Measurements from ENCODE around the gene PIGZ.
A peak's percentile ranks its signal among the peaks of the same experiment; 100 is the strongest.

The PIGZ gene

DNA sequence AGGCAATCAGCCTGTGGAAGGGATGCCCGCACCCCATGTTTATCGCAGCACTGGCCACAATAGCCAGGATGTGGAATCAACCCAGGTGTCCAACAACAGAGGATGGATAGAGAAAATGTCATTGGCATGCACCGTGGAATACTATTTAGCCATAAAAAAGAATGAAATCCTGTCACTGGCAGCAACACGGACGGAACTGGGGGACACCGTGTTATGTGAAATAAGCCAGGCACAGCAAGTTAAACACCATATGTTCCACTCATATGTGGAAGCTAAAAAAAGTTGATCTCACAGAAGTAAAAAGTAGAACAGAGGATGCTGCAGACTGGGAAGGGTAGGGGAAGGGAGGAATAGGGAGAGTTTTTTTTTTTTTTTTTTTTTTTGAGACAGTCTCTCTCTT lies 45.4 kb upstream of the PIGZ start:
- DNase-seq (ENCODE audit: low spot score): no peak
- Histone ChIP-seq H3K36me3 (ENCODE audit: low read depth) (no peaks in the 10 kb centered on the region), H3K4me3 (ENCODE audit: severe bottlenecking) (no peak overlapping the region), H3K27ac (ENCODE audit: poor library complexity, severe bottlenecking) (no peak overlapping the region), H3K4me1 (ENCODE audit: insufficient read depth, poor library complexity, severe bottlenecking) (no peaks in the 10 kb centered on the region), H3K27me3 (ENCODE audit: insufficient read depth, poor library complexity, severe bottlenecking) (no peaks in the 10 kb centered on the region), H3K9me3 (ENCODE audit: severe bottlenecking) (no peaks in the 10 kb centered on the region)
- ATAC-seq (ENCODE audit: low read depth): no peak
- TF ChIP-seq, protein P1, sequence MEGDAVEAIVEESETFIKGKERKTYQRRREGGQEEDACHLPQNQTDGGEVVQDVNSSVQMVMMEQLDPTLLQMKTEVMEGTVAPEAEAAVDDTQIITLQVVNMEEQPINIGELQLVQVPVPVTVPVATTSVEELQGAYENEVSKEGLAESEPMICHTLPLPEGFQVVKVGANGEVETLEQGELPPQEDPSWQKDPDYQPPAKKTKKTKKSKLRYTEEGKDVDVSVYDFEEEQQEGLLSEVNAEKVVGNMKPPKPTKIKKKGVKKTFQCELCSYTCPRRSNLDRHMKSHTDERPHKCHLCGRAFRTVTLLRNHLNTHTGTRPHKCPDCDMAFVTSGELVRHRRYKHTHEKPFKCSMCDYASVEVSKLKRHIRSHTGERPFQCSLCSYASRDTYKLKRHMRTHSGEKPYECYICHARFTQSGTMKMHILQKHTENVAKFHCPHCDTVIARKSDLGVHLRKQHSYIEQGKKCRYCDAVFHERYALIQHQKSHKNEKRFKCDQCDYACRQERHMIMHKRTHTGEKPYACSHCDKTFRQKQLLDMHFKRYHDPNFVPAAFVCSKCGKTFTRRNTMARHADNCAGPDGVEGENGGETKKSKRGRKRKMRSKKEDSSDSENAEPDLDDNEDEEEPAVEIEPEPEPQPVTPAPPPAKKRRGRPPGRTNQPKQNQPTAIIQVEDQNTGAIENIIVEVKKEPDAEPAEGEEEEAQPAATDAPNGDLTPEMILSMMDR (IDR thresholded peaks at IDR 0.05; ENCODE audit: poor library complexity, severe bottlenecking): no peak

DNA sequence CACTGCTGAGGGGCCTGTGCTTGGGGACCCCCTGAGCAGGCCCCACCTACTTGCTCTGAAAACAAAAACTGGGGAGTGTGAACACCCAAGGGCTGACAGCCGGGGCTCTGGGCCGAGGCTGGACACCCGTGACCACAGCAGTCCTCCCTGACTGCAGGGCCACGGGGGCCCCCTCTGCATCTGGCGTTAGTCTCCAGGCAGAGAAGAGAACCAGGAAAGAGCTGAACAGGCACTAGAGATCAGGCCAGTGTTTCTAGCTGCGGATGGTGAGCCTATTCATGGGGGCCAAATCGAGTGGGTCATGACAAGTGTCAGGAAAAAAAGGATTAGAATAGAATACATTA lies 43.9 kb upstream of the PIGZ start:
- TF ChIP-seq, protein P1 (IDR thresholded peaks at IDR 0.05; ENCODE audit: poor library complexity, severe bottlenecking): no peak
- ATAC-seq (ENCODE audit: low read depth) (no peak), DNase-seq (ENCODE audit: low spot score) (no peak)
- H3K36me3 ChIP-seq (ENCODE audit: low read depth): no peaks in the 10 kb centered on the region
- H3K27ac ChIP-seq (ENCODE audit: poor library complexity, severe bottlenecking): no peak overlapping the region
- no peak overlapping the region for H3K4me3 ChIP-seq (ENCODE audit: severe bottlenecking)
- H3K27me3 ChIP-seq (ENCODE audit: insufficient read depth, poor library complexity, severe bottlenecking): no peaks in the 10 kb centered on the region
- no peaks in the 10 kb centered on the region for H3K4me1 ChIP-seq (ENCODE audit: insufficient read depth, poor library complexity, severe bottlenecking)
- no peaks in the 10 kb centered on the region for H3K9me3 ChIP-seq (ENCODE audit: severe bottlenecking)

DNA sequence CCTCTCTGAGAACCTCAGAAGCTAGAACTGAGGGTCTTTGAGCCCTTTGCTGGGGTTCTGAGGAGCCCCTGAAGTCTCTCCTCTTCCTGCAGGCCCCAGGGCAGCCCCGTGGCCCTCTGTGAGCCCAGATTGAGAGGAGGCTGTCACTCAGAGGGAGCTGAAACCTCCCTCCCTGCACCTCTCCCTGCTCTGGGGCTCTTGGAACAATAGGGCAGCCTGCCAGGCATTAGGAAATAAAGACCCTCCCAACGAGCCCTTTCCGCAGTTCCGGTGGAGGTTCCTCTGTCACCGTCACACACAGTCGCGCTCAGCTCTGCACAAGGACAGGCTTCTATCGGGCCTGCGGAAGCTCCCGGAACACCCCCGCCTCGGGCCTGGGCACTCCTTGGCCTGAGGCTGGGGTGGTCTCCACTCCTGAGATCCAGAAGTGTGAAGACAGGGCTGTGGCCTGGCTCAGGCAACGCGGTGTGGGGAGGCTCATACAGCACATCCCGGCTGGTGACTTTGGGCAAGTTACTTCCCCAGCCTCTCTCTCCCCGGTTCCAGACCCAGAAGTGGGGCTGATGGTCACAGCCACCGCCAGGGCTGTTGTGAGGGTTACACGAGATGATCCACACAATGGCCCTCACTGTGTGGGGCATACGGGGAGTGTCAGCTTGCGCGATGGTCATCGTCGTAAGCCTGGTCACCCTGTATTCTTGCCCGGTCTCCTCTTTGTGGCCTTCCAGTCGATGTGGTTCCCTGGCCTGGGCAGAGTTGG lies 43.3 kb upstream of the PIGZ start:
- Histone ChIP-seq H3K27me3 (ENCODE audit: insufficient read depth, poor library complexity, severe bottlenecking) (no peaks in the 10 kb centered on the region), H3K4me1 (ENCODE audit: insufficient read depth, poor library complexity, severe bottlenecking) (no peaks in the 10 kb centered on the region), H3K27ac (ENCODE audit: poor library complexity, severe bottlenecking) (no peak overlapping the region), H3K4me3 (ENCODE audit: severe bottlenecking) (no peak overlapping the region), H3K9me3 (ENCODE audit: severe bottlenecking) (no peaks in the 10 kb centered on the region), H3K36me3 (ENCODE audit: low read depth) (no peaks in the 10 kb centered on the region)
- DNase-seq (ENCODE audit: low spot score) (peak; percentile 44), ATAC-seq (ENCODE audit: low read depth) (no peak)
- TF ChIP-seq, protein P1 (IDR thresholded peaks at IDR 0.05; ENCODE audit: poor library complexity, severe bottlenecking): no peak

DNA sequence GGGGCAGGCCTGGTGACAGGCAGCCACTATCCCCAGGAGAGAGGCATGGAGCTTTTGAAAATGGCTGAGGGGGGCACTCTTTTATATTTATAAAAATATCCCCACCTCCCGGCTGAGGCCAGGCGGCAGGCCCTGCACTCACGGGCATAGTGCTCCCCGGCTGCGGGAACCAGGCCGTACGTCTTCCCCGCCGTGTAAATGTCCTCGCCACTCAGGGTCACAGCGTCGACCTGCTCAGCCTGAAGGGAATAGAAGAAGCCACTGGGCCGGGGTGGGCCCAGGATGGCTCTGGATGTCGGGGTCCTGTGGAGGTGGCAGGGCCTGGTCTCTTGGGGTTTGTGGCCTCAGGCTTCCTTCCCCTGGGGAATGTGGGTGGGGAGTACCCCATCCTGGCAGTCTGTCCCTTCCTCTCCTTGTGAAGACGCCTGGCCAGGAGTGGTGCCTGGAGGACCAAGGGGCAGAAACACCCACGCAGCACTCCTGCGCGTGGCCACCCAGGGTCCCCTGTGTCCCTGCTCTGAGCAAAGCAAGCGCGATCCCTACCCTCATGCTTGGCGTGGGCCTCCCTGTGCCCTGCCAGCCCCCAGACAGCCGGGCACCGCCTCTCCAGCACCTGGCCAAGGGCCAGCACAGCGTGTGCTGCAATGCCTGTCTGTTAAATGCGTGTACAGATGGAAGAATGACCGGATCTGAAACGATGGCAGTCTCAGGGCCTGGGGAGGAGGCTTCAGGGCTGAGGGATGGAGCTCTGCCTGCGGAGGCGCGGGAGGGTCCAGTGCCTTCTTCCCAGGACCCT lies 42.1 kb upstream of the PIGZ start:
- ATAC-seq (ENCODE audit: low read depth): no peak
- Histone ChIP-seq H3K27me3 (ENCODE audit: insufficient read depth, poor library complexity, severe bottlenecking) (no peaks in the 10 kb centered on the region), H3K27ac (ENCODE audit: poor library complexity, severe bottlenecking) (no peak overlapping the region), H3K36me3 (ENCODE audit: low read depth) (no peaks in the 10 kb centered on the region), H3K9me3 (ENCODE audit: severe bottlenecking) (no peaks in the 10 kb centered on the region), H3K4me1 (ENCODE audit: insufficient read depth, poor library complexity, severe bottlenecking) (no peaks in the 10 kb centered on the region), H3K4me3 (ENCODE audit: severe bottlenecking) (no peak overlapping the region)
- TF ChIP-seq, protein P1 (IDR thresholded peaks at IDR 0.05; ENCODE audit: poor library complexity, severe bottlenecking): no peak
- peak; percentile 46 for DNase-seq (ENCODE audit: low spot score)
